ENCODE measurements around the gene CYB5A.

The CYB5A gene

GRCh38 chr18:74244554-74244953 lies 47.2 kb downstream of the CYB5A start:
- no peak for DNase-seq (ENCODE audit: low spot score)

- no peak for DNase-seq (ENCODE audit: low spot score)
These were observed 48.6 kb downstream of the CYB5A start for GRCh38 chr18:74243127-74243526.

GRCh38 chr18:74242438-74243096 lies 49.2 kb downstream of the CYB5A start:
- DNase-seq (ENCODE audit: low spot score): no peak

- no peak for DNase-seq (ENCODE audit: low spot score)
These were observed 49.8 kb downstream of the CYB5A start for GRCh38 chr18:74241970-74242369.

- peak; percentile 46 for DNase-seq (ENCODE audit: low spot score)
These were observed 50.3 kb downstream of the CYB5A start for GRCh38 chr18:74241426-74241825.

- no peak for DNase-seq (ENCODE audit: low spot score)
These were observed 52.2 kb downstream of the CYB5A start for GRCh38 chr18:74239567-74239966.

GRCh38 chr18:74234326-74235171 lies 57.2 kb downstream of the CYB5A start:
- peak; percentile 60 for DNase-seq (ENCODE audit: low spot score)

- DNase-seq (ENCODE audit: low spot score): no peak
These were observed 57.8 kb downstream of the CYB5A start for GRCh38 chr18:74233933-74234325.

GRCh38 chr18:74230922-74231714 lies 60.6 kb downstream of the CYB5A start:
- no peak for DNase-seq (ENCODE audit: low spot score)

GRCh38 chr18:74229891-74230290 lies 61.9 kb downstream of the CYB5A start:
- no peak for DNase-seq (ENCODE audit: low spot score)

GRCh38 chr18:74229005-74229404 lies 62.8 kb downstream of the CYB5A start:
- DNase-seq (ENCODE audit: low spot score): no peak

GRCh38 chr18:74228312-74228711 lies 63.5 kb downstream of the CYB5A start:
- no peak for DNase-seq (ENCODE audit: low spot score)

- DNase-seq (ENCODE audit: low spot score): no peak
These were observed 65.1 kb downstream of the CYB5A start for GRCh38 chr18:74226666-74227065.

- DNase-seq (ENCODE audit: low spot score): no peak
These were observed 65.6 kb downstream of the CYB5A start for GRCh38 chr18:74226156-74226555.

GRCh38 chr18:74225193-74225840 lies 66.4 kb downstream of the CYB5A start:
- DNase-seq (ENCODE audit: low spot score): no peak

GRCh38 chr18:74222710-74223494 lies 68.9 kb downstream of the CYB5A start:
- DNase-seq (ENCODE audit: low spot score): no peak

- no peak for DNase-seq (ENCODE audit: low spot score)
These were observed 70.7 kb downstream of the CYB5A start for GRCh38 chr18:74221081-74221480.

- DNase-seq (ENCODE audit: low spot score): no peak
These were observed 72.7 kb downstream of the CYB5A start for GRCh38 chr18:74219056-74219455.

- no peak for DNase-seq (ENCODE audit: low spot score)
These were observed 74.2 kb downstream of the CYB5A start for GRCh38 chr18:74217476-74218143.

- no peak for DNase-seq (ENCODE audit: low spot score)
These were observed 75.1 kb downstream of the CYB5A start for GRCh38 chr18:74216661-74217110.

GRCh38 chr18:74215863-74216262 lies 75.9 kb downstream of the CYB5A start:
- no peak for DNase-seq (ENCODE audit: low spot score)

All from LoVo (cell line).